Pancreas (tissue), 10 donors: Measurements from ENCODE around the gene TSPYL1. TPM values are rescaled to one million over a fixed set of nuclear protein-coding genes. Genes with fewer than 3 reads are reported as not detected.
A peak's percentile ranks its signal among the peaks of the same experiment; 100 is the strongest.

ENCODE experiments used
- ATAC-seq, 4 donors: fragments of 200-7000 bp; cut with Tn5 transposase; one replicate each; pipeline versions ENCODE4 v1.8.0 to v1.9.1; 2020; ENCODE audit warnings: mild to moderate bottlenecking in 4 of 4, moderate library complexity in 4 of 4
- DNase-seq, 6 donors: peaks; one replicate each; pipeline ENCODE4 v3.0.0-alpha.2; 2020
- FAIRE-seq: peaks from 2 replicates; lab custom pipeline; 2012; peaks lifted over from hg19 to GRCh38; lab: Jason Lieb, UNC
- H3K27ac ChIP-seq, 4 donors: fragments of 200-600 bp; sonication (generic); 1 replicate in 3 of 4; 2 replicates in 1 of 4; pipeline versions ENCODE4 v1.5.0 to v1.8.0; 2020
- H3K27me3 ChIP-seq, 4 donors: fragments of 200-600 bp; one replicate each; pipeline ENCODE4 v1.8.0; 2021
- H3K36me3 ChIP-seq, 3 donors: fragments of 200-600 bp; sonication (generic) in 1 of 3; one replicate each; pipeline versions ENCODE4 v1.5.0 to v1.8.0; 2020 to 2021
- H3K4me1 ChIP-seq, 3 donors: fragments of 200-600 bp; one replicate each; pipeline ENCODE4 v1.8.0; 2021
- H3K4me3 ChIP-seq, 4 donors: fragments of 200-600 bp; sonication (generic) in 2 of 4; one replicate each; pipeline versions ENCODE4 v1.5.0 to v1.8.0; 2020 to 2021
- H3K9me3 ChIP-seq, 4 donors: fragments of 200-600 bp; one replicate each; pipeline ENCODE4 v1.8.0; 2021
- CTCF ChIP-seq, 4 donors: fragments of 200-600 bp; sonication (generic) in 3 of 4; IDR thresholded peaks; one replicate each; pipeline versions ENCODE4 v1.5.0 to v1.8.0; 2021; ENCODE audit warnings: antibody characterized with exemption in 4 of 4
- WGBS, 2 donors: extraction: QIAGEN DNeasy Blood & Tissue Kit; methylation state at CpG; one replicate each; pipeline ENCODE4 v1.1.7; 2013; 5-methylcytosine and 5-hydroxymethylcytosine counted together
- intact Hi-C, 3 donors: fragments of 100-400 bp; cut with DNase I; formaldehyde crosslinking; loops; one replicate each; pipeline versions ENCODE4 v1.11.1 to v1.14.2; 2022
- polyA plus RNA-seq, 2 donors: library from polyadenylated mRNA; stranded (reverse); fragments of 200-250 nt; gene quantifications; one replicate each; pipeline ENCODE4 v1.2.3, GENCODE V29; 2013
- total RNA-seq, 6 donors: library from RNA; stranded (reverse); fragmentation: NEBNext Ultra II Directional in 4 of 6; extraction: Animal tissue kit (Norgen Biotek cat#: 25700) in 4 of 6; gene quantifications; one replicate each; pipeline versions ENCODE4 v1.2.1 to v1.2.4, GENCODE V29; 2021 to 2023
- donor health status: healthy with polysubstance abuse.
- donor health status: DM: no; HTN: no; CAD: no; lungs with moderate emphysema.
- donor health status: DM: no; HTN: no; CAD: no.
- donor health status: control.
- donor health status: control.
- donor health status: Bipolar disorder and iron deficiency.
- donor health status: DM: yes; HTN: yes; CAD: no.
- donor health status: DM: no; HTN: no; CAD: no.
- donor health status: DM: no; HTN: no; CAD: no.
- donor health status: DM: yes; HTN: yes; CAD: no.

Gene TSPYL1
- total and polyA plus RNA-seq, 8 donors, result 11.9 to 50.3 (median 37.2) TPM

- FAIRE-seq (no peak), ATAC-seq (peak in 2 of 4 donors; percentile 29 to 45), DNase-seq (no peak)
- Histone ChIP-seq H3K27me3 (no peaks in the 10 kb centered on the region), H3K9me3 (no peaks in the 10 kb centered on the region), H3K27ac (no peak overlapping the region), H3K4me3 (no peak overlapping the region), H3K36me3 (no peaks in the 10 kb centered on the region), H3K4me1 (peaks cover 0 to 7% (median 0%) of the 10 kb centered on the region in 3 donors)
- no peak for TF ChIP-seq CTCF (IDR thresholded peaks at IDR 0.05)
- intact Hi-C loops, result no loop called here
Measured at GRCh38 chr6:116314878-116315277, 35.1 kb upstream of the TSPYL1 start.

- H3K27ac ChIP-seq, result no peak overlapping the region
- intact Hi-C loops, result no loop called here
- TF ChIP-seq CTCF (IDR thresholded peaks at IDR 0.05), result no peak
- H3K4me3 ChIP-seq, result no peak overlapping the region
- H3K4me1 ChIP-seq, result peaks cover 0 to 7% (median 0%) of the 10 kb centered on the region in 3 donors
- H3K36me3 ChIP-seq, result no peaks in the 10 kb centered on the region
- no peaks in the 10 kb centered on the region for H3K9me3 ChIP-seq
- ATAC-seq (no peak), FAIRE-seq (no peak), DNase-seq (no peak)
- H3K27me3 ChIP-seq, result no peaks in the 10 kb centered on the region
Measured at GRCh38 chr6:116314218-116314617, 34.5 kb upstream of the TSPYL1 start.

GRCh38 chr6:116313101-116313776 lies 33.5 kb upstream of the TSPYL1 start:
- no peak for TF ChIP-seq CTCF (IDR thresholded peaks at IDR 0.05)
- Histone ChIP-seq H3K36me3 (no peaks in the 10 kb centered on the region), H3K27me3 (no peaks in the 10 kb centered on the region), H3K27ac (no peak overlapping the region), H3K4me3 (no peak overlapping the region), H3K9me3 (no peaks in the 10 kb centered on the region), H3K4me1 (peaks cover 0 to 7% (median 0%) of the 10 kb centered on the region in 3 donors)
- 72 to 92% methylated on average over 2 of the region's 2 CpGs for WGBS, 2 donors
- ATAC-seq, result no peak
- FAIRE-seq, result no peak
- no peak for DNase-seq
- intact Hi-C loops, result no loop called here

- intact Hi-C loops, result no loop called here
- Histone ChIP-seq H3K27ac (no peak overlapping the region), H3K9me3 (no peaks in the 10 kb centered on the region), H3K36me3 (no peaks in the 10 kb centered on the region), H3K4me3 (no peak overlapping the region), H3K4me1 (peaks cover 0 to 7% (median 0%) of the 10 kb centered on the region in 3 donors), H3K27me3 (no peaks in the 10 kb centered on the region)
- DNase-seq (no peak), FAIRE-seq (no peak), ATAC-seq (no peak)
- WGBS, 2 donors, result 48 to 50% methylated on average over 2 of the region's 2 CpGs
- TF ChIP-seq CTCF (IDR thresholded peaks at IDR 0.05), result no peak
Measured at GRCh38 chr6:116309657-116310056, 29.9 kb upstream of the TSPYL1 start.

- intact Hi-C loops, result no loop called here
- no peak for TF ChIP-seq CTCF (IDR thresholded peaks at IDR 0.05)
- FAIRE-seq, result no peak
- DNase-seq, result no peak
- no peak overlapping the region for H3K27ac ChIP-seq
- no peaks in the 10 kb centered on the region for H3K27me3 ChIP-seq
- H3K36me3 ChIP-seq, result no peaks in the 10 kb centered on the region
- peaks cover 0 to 5% (median 0%) of the 10 kb centered on the region in 3 donors for H3K4me1 ChIP-seq
- no peak for ATAC-seq
- no peak overlapping the region for H3K4me3 ChIP-seq
- H3K9me3 ChIP-seq, result no peaks in the 10 kb centered on the region
Measured at GRCh38 chr6:116309001-116309400, 29.3 kb upstream of the TSPYL1 start.
